ENCODE data around the gene CD40LG.

GRCh38 chrX:136662976-136663375 is 15.0 kb downstream of the CD40LG start:
- TF ChIP-seq POLR2A (IDR thresholded peaks at IDR 0.05; ENCODE audit: low read length) (no peak), GATA1 (IDR thresholded peaks at IDR 0.05; ENCODE audit: low read depth, low read length) (no peak)
